GM18505 (cell line): ENCODE measurements around the gene OR2S2.

Experiments used
- ATAC-seq: cut with Tn5 transposase; IDR thresholded peaks from one replicate; pipeline ENCODE4 v1.9.1; 2021; ENCODE audit not compliant: unreplicated experiment
- POLR2A ChIP-seq: IDR thresholded peaks from 4 replicates; pipeline ENCODE4 v1.6.1; 2011; ENCODE audit warnings: borderline replicate concordance; ENCODE audit not compliant: insufficient read depth, insufficient read length; ENCODE audit errors: extremely low read depth

OR2S2 gene

GRCh38 chr9:35980289-35981011, 22.5 kb upstream of the OR2S2 start:
- TF ChIP-seq POLR2A, result no peak
- ATAC-seq, result no peak

GRCh38 chr9:35978792-35979191, 20.8 kb upstream of the OR2S2 start:
- no peak for TF ChIP-seq POLR2A
- ATAC-seq, result no peak

GRCh38 chr9:35976726-35977125, 18.8 kb upstream of the OR2S2 start:
- ATAC-seq, result peak; percentile 52
- no peak for TF ChIP-seq POLR2A

GRCh38 chr9:35974800-35975199, 16.8 kb upstream of the OR2S2 start:
- ATAC-seq, result no peak
- no peak for TF ChIP-seq POLR2A

GRCh38 chr9:35972093-35972492, 14.1 kb upstream of the OR2S2 start:
- no peak for TF ChIP-seq POLR2A
- ATAC-seq, result no peak

GRCh38 chr9:35967042-35967441, 9.1 kb upstream of the OR2S2 start:
- no peak for TF ChIP-seq POLR2A
- ATAC-seq, result no peak

- no peak for ATAC-seq
- no peak for TF ChIP-seq POLR2A
Observed at GRCh38 chr9:35966433-35966832, 8.5 kb upstream of the OR2S2 start.

GRCh38 chr9:35965011-35965410, 7.1 kb upstream of the OR2S2 start:
- no peak for ATAC-seq
- no peak for TF ChIP-seq POLR2A

- no peak for ATAC-seq
- no peak for TF ChIP-seq POLR2A
Observed at GRCh38 chr9:35962126-35962906, 4.4 kb upstream of the OR2S2 start.

GRCh38 chr9:35960039-35960655, 2.2 kb upstream of the OR2S2 start:
- no peak for TF ChIP-seq POLR2A
- ATAC-seq, result no peak

- ATAC-seq, result no peak
- no peak for TF ChIP-seq POLR2A
Observed at GRCh38 chr9:35956651-35957050, 1.3 kb downstream of the OR2S2 start.

GRCh38 chr9:35954942-35955546, 2.9 kb downstream of the OR2S2 start:
- TF ChIP-seq POLR2A, result no peak
- no peak for ATAC-seq

- ATAC-seq, result no peak
- TF ChIP-seq POLR2A, result no peak
Observed at GRCh38 chr9:35952526-35953191, 5.3 kb downstream of the OR2S2 start.
